HCT116 (cell line): ENCODE results near the gene OR11A1. TPM values are rescaled to one million over a fixed set of nuclear protein-coding genes. Genes with fewer than 3 reads are reported as not detected.

Experiments used
- ATAC-seq: fragments of 200-7000 bp; cut with Tn5 transposase; 2 replicates; pipeline ENCODE4 v1.9.1; 2020; ENCODE audit warnings: mild to moderate bottlenecking, moderate library complexity
- Bru-seq: library from RNA; stranded (reverse); fragments of 400-500 nt; gene quantifications from one replicate; lab custom pipeline; 2021; lab: Mats Ljungman, UMichigan
- BruChase-seq, 2 experiments: library from RNA; stranded (reverse); fragments of 400-500 nt; gene quantifications; one replicate each; lab custom pipeline; 2021; lab: Mats Ljungman, UMichigan
- BruUV-seq: library from RNA; stranded (reverse); fragments of 400-500 nt; replicated peaks from 2 replicates; lab custom pipeline; 2021; lab: Mats Ljungman, UMichigan
- CTCF ChIA-PET: fragments of 300-600 bp; sonication (Branson Sonifier 250); formaldehyde crosslinking; loops from one replicate; lab custom pipeline; 2021; ENCODE audit warnings: antibody characterized with exemption; lab: Charles Lee
- POLR2A ChIA-PET: fragments of 300-600, 350-600 bp; sonication (Branson Sonifier 250); formaldehyde crosslinking; loops from one replicate; lab custom pipeline; 2021; ENCODE audit warnings: antibody characterized with exemption; lab: Charles Lee
- RAD21 ChIA-PET, 2 experiments: fragments of 300-600 bp; sonication (Branson Sonifier 250); formaldehyde crosslinking; loops; one replicate each; lab custom pipeline; 2023; ENCODE audit warnings: low total read pairs in 2 of 2; ENCODE audit not compliant: uncharacterized antibody in 2 of 2, unreplicated experiment in 2 of 2, low non-redundant PET in 1 of 2; lab: Charles Lee
- DNase-seq: peaks from one replicate; pipeline ENCODE4 v3.0.0-alpha.2; 2010; ENCODE audit warnings: low read depth, low spot score
- H2AFZ ChIP-seq: fragments of 200-600 bp; shearing (Covaris generic), sonication (generic); 2 replicates; pipeline ENCODE4 v1.6.1; 2017; ENCODE audit warnings: low read depth, mixed run types, mixed read lengths, antibody characterized with exemption, low read length; ENCODE audit not compliant: poor library complexity, severe bottlenecking
- H3K27ac ChIP-seq: 2 replicates; pipeline ENCODE4 v1.5.1; 2012; ENCODE audit warnings: low read depth, low read length
- H3K27me3 ChIP-seq: fragments of 200-600 bp; sonication (generic); 2 replicates; pipeline ENCODE4 v1.6.1; 2016; ENCODE audit warnings: mixed run types, low read length, mixed read lengths; ENCODE audit not compliant: insufficient read depth
- H3K36me3 ChIP-seq, 2 experiments: fragments of 200-500 bp in 1 of 2; fragments of 200-600 bp in 1 of 2; sonication (Bioruptor generic) in 1 of 2; sonication (generic) in 1 of 2; 2 replicates each; pipeline versions ENCODE4 v1.5.1 to v1.6.1; 2014 to 2016; ENCODE audit warnings: low read length in 2 of 2, inconsistent platforms in 1 of 2, mixed read lengths in 1 of 2, mixed run types in 1 of 2; ENCODE audit not compliant: insufficient read depth in 2 of 2, control insufficient read depth in 1 of 2
- H3K4me1 ChIP-seq, 2 experiments: fragments of 200-600 bp in 1 of 2; sonication (generic) in 1 of 2; 2 replicates each; pipeline versions ENCODE4 v1.5.1 to v1.6.1; 2012 to 2017; ENCODE audit warnings: low read length in 2 of 2, inconsistent platforms in 1 of 2, mild to moderate bottlenecking in 1 of 2, mixed read lengths in 1 of 2, mixed run types in 1 of 2, moderate library complexity in 1 of 2; ENCODE audit not compliant: insufficient read depth in 2 of 2, control insufficient read depth in 1 of 2
- H3K4me2 ChIP-seq: fragments of 200-600 bp; sonication (generic); 2 replicates; pipeline ENCODE4 v1.6.1; 2017; ENCODE audit warnings: mixed run types, low read length, mixed read lengths
- H3K4me3 ChIP-seq, 2 experiments: fragments of 200-600 bp in 1 of 2; sonication (generic) in 1 of 2; replicated peaks in 1 of 2; 2 replicates each; pipeline ENCODE4 v1.5.1; 2011 to 2016; ENCODE audit warnings: low read length in 2 of 2, control low read depth in 1 of 2, low read depth in 1 of 2, mild to moderate bottlenecking in 1 of 2, mixed read lengths in 1 of 2, mixed run types in 1 of 2
- H3K79me2 ChIP-seq: fragments of 200-600 bp; sonication (generic); 2 replicates; pipeline ENCODE4 v1.6.1; 2017; ENCODE audit warnings: mild to moderate bottlenecking, mixed run types, low read length, moderate library complexity, mixed read lengths; ENCODE audit not compliant: insufficient read depth
- H3K9ac ChIP-seq: fragments of 200-600 bp; sonication (generic); 2 replicates; pipeline ENCODE4 v1.6.1; 2016; ENCODE audit warnings: low read length, mixed read lengths
- H3K9me2 ChIP-seq: fragments of 200-600 bp; sonication (generic), shearing (Covaris generic); 2 replicates; pipeline ENCODE4 v1.6.1; 2017; ENCODE audit warnings: mixed run types, mild to moderate bottlenecking, moderate library complexity; ENCODE audit not compliant: insufficient read depth
- H3K9me3 ChIP-seq, 2 experiments: fragments of 200-500 bp in 1 of 2; fragments of 200-600 bp in 1 of 2; sonication (Bioruptor generic) in 1 of 2; sonication (generic) in 1 of 2; 2 replicates each; pipeline ENCODE4 v1.6.1; 2014 to 2017; ENCODE audit warnings: low read length in 2 of 2, mixed read lengths in 2 of 2, inconsistent platforms in 1 of 2, low read depth in 1 of 2, mild to moderate bottlenecking in 1 of 2, mixed run types in 1 of 2, moderate library complexity in 1 of 2; ENCODE audit not compliant: control insufficient read depth in 1 of 2, insufficient read depth in 1 of 2
- H4K20me1 ChIP-seq: fragments of 200-600 bp; sonication (generic), shearing (Covaris generic); 2 replicates; pipeline ENCODE4 v1.6.1; 2017; ENCODE audit warnings: mixed run types, mild to moderate bottlenecking, moderate library complexity; ENCODE audit not compliant: insufficient read depth
- CEBPB ChIP-seq: IDR thresholded peaks from 2 replicates; pipeline ENCODE4 v1.6.1; 2012; ENCODE audit warnings: low read depth
- CTCF ChIP-seq, 3 experiments: fragments of 200-600 bp in 1 of 3; sonication (generic) in 1 of 3; IDR thresholded peaks in 2 of 3; conservative IDR thresholded peaks in 1 of 3; 2 replicates each; pipeline ENCODE4 v1.5.1; 2012 to 2017; ENCODE audit warnings: low read depth in 2 of 3, low read length in 2 of 3, antibody characterized with exemption in 1 of 3, borderline replicate concordance in 1 of 3, control low read depth in 1 of 3, mild to moderate bottlenecking in 1 of 3, mixed read lengths in 1 of 3, mixed run types in 1 of 3, moderate library complexity in 1 of 3; ENCODE audit not compliant: insufficient read depth in 1 of 3
- FOSL1 ChIP-seq: IDR thresholded peaks from 2 replicates; pipeline ENCODE4 v1.6.1; 2012; ENCODE audit warnings: low read depth
- JUND ChIP-seq: IDR thresholded peaks from 2 replicates; pipeline ENCODE4 v1.6.1; 2012
- POLR2AphosphoS5 ChIP-seq: IDR thresholded peaks from 2 replicates; pipeline ENCODE4 v1.6.1; 2011; ENCODE audit warnings: mild to moderate bottlenecking, low read depth, low read length, moderate library complexity
- RAD21 ChIP-seq: IDR thresholded peaks from 2 replicates; pipeline ENCODE4 v1.6.1; 2012; ENCODE audit warnings: low read depth, mild to moderate bottlenecking
- REST ChIP-seq: IDR thresholded peaks from 2 replicates; pipeline ENCODE4 v1.6.1; 2012; ENCODE audit warnings: low read depth
- SIN3A ChIP-seq: IDR thresholded peaks from 2 replicates; pipeline ENCODE4 v1.6.1; 2012; ENCODE audit warnings: low read depth
- SP1 ChIP-seq: IDR thresholded peaks from 2 replicates; pipeline ENCODE4 v1.6.1; 2012; ENCODE audit warnings: low read depth
- SRF ChIP-seq: IDR thresholded peaks from 2 replicates; pipeline ENCODE4 v1.6.1; 2012; ENCODE audit warnings: low read depth
- TCF7L2 ChIP-seq: IDR thresholded peaks from 2 replicates; pipeline ENCODE4 v1.7.0; 2011; ENCODE audit warnings: borderline replicate concordance, inconsistent platforms; ENCODE audit not compliant: insufficient read depth, insufficient read length; ENCODE audit errors: extremely low read depth
- YY1 ChIP-seq: IDR thresholded peaks from 2 replicates; pipeline ENCODE4 v1.6.1; 2011; ENCODE audit warnings: low read length, low read depth, moderate library complexity, mild to moderate bottlenecking; ENCODE audit not compliant: insufficient replicate concordance; ENCODE audit errors: extremely low read depth
- ZNF274 ChIP-seq: fragments of 200-500 bp; sonication (Bioruptor generic); IDR thresholded peaks from 2 replicates; pipeline ENCODE4 v1.6.1; 2014; ENCODE audit warnings: mild to moderate bottlenecking, low read depth, low read length, inconsistent platforms
- intact Hi-C: fragments of 100-400 bp; cut with micrococcal nuclease; formaldehyde crosslinking; loops from 2 replicates; pipeline ENCODE4 v1.10.0; 2022
- long read RNA-seq: library from polyadenylated mRNA; unstranded; transcript quantifications from one replicate; pipeline ENCODE4 v2.0.0, GENCODE V29; 2021; ENCODE audit not compliant: unreplicated experiment
- polyA plus RNA-seq: library from polyadenylated mRNA; unstranded; fragments of >200 nt; gene quantifications from 2 replicates; pipeline ENCODE4 v1.2.1, GENCODE V29; 2012; ENCODE audit warnings: missing spikeins
- total RNA-seq: library from RNA; stranded (reverse); gene quantifications from one replicate; pipeline ENCODE4 v1.2.1, GENCODE V29; 2021; ENCODE audit not compliant: unreplicated experiment

OR11A1 gene
- total RNA-seq (not detected), Bru-seq, nascent RNA (not detected), BruChase-seq, experiment 1, labeled RNA remaining after a 6-hour chase (not detected), BruChase-seq, experiment 2, labeled RNA remaining after a 2-hour chase (not detected)
- polyA plus RNA-seq = not detected in 2 replicates
- long read RNA-seq = 0 reads

GRCh38 chr6:29456971-29457370 is at the start of gene OR11A1, which contains the start of gene OR2H1:
OR11A1 (minus strand) TSS chr6:29457071; CDS start chr6:29427641, 29,430 bp downstream.
OR2H1 (plus strand) TSS chr6:29457155; CDS start chr6:29461770, 4,615 bp downstream.
- POLR2A ChIA-PET = no interaction called here
- BruUV-seq = no TSS peak
- TF ChIP-seq CEBPB (no peak), CTCF (IDR thresholded peaks at IDR 0.05 in 2 of 3, conservative IDR thresholded peaks at IDR 0.05 in 1 of 3; ENCODE audit: borderline replicate concordance in 1 of 3, insufficient read depth in 1 of 3, low read depth in 2 of 3, low read length in 2 of 3) (no peak), ZNF274 (no peak), SIN3A (no peak), TCF7L2 (no peak), REST (no peak), SP1 (no peak), POLR2AphosphoS5 (no peak), SRF (no peak), RAD21 (no peak), FOSL1 (no peak), YY1 (no peak), JUND (no peak)
- H3K9me2 ChIP-seq = no peaks in the 10 kb centered on the region
- no peak within 1 kb of the TSS for H2AFZ ChIP-seq
- DNase-seq (no peak), ATAC-seq (no peak)
- no peaks in the 10 kb centered on the region for H3K36me3 ChIP-seq
- CTCF ChIA-PET = no interaction called here
- H3K27me3 ChIP-seq = 0 out of 2 replicates have a peak, but pooled peaks cover 6% of the 10 kb centered on the region
- H3K27ac ChIP-seq = no peak within 1 kb of the TSS
- RAD21 ChIA-PET = no interaction called here
- no peaks in the 10 kb centered on the region for H4K20me1 ChIP-seq
- no peaks in the 10 kb centered on the region for H3K9me3 ChIP-seq
- H3K79me2 ChIP-seq = no peaks in the 10 kb centered on the region
- H3K4me1 ChIP-seq = no peaks in the 10 kb centered on the region
- intact Hi-C loops = no loop called here
- H3K4me3 ChIP-seq = no peak within 1 kb of the TSS
- no peak within 1 kb of the TSS for H3K9ac ChIP-seq
- H3K4me2 ChIP-seq = no peak within 1 kb of the TSS
